Erythroblast (primary cell): Measurements from ENCODE around the gene ZNF416.

ENCODE experiments used
- GATA1 ChIP-seq: IDR thresholded peaks from 2 replicates; pipeline ENCODE4 v1.6.1; 2011; ENCODE audit warnings: low read depth, mild to moderate bottlenecking, control low read depth, low read length, moderate library complexity
- POLR2A ChIP-seq: IDR thresholded peaks from 2 replicates; pipeline ENCODE4 v1.6.1; 2011; ENCODE audit warnings: mild to moderate bottlenecking, low read length

DNA sequence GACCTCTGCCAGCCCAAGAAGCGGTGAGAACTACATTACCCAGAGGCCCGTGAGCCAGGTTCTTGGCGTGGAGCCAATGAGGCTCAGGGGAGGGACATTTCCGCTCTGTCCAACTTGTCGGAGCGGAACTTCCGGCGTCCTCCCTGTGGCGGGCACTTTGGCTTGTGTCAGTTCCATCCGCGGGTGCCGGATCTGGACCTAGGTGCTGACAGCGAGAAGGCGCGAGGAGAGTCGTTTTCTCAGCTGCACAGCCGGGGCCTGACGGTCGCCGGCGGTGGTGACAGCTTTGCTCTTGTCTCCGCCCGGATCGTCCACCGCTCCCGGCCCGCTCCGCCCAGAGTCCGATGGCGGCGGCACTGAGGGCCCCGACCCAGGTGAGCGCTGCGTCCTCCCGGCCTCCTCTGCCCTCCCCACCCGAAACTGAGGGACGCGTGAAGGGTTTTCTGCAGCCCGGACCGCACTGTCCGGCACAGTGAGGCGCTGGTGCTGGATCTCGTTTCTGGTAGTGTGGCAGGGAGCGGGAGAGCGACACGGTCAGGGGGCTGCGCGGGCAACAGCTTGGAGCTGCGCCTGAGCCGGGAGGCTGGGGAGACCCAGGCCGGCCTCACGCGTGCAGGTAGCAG is 21.2 kb upstream of the ZNF416 start, which contains the start of gene ZNF530:
- TF ChIP-seq POLR2A (peak; percentile 52), GATA1 (no peak)
